Right hindlimb (tissue), 1 donor: ENCODE results near the gene CREG2.
"Not testable (repeated sequence)": the region's sequence is repeated elsewhere in the genome, so short reads cannot be mapped to it uniquely, and the experiment has no call there.

Source experiments
- DNase-seq: peaks from one replicate; pipeline ENCODE4 v3.0.0-alpha.2; 2018

The CREG2 gene

DNA sequence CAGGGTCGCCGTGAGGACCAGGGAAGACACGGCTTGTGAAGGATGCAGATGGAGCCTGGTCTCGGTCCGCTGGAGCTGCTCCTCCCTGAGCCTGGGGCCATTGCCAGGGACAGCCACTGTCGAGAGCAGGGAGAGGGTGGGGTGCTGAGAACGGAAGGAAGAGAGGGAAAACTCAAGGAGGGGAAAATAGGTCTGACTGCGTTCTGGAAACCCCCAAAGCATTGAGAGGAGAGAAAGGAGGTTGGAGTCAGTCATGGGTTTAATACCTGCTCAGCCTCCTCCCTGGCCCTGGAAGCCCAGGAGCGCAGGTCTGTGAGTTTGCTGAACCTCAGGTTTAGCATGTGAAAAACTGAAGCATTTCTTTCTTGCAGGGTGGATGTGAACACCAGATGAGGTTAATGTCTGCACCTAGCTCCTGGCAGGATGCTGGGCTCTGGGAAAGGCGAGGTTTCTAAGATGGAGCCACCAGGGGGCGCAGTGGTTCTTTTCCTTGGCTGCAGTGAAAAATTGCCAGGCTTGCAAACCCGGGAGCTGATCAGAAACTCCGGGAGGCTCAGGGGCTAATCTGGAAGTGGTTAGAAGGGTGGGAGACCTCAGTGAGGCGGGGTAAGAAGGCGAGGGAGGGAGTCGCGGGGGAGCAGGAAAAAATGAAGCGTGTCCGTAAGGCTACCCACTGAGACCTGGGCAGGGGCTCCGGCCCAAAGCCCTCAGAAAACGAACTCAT is 45.2 kb downstream of the CREG2 start:
- DNase-seq: peak; percentile 76

DNA sequence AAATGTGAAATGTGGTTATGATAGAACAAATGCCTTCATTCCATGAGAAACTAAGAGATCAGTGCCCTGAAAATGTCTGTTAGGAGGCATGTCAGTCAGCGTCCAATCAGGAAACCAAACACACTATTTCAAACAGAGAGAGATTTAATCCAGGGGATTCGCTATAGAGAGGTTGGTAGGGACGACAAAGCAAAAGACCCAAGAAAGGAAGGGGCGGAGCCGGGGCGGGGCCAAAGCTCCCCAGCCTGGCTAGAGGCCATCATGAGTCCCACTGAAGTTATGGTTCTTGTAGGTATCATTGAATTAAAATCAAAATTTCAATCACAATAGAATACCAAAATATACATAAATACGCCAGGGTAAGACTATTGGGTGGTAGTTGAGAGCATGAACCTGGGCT is 45.9 kb downstream of the CREG2 start:
- DNase-seq: no peak

DNA sequence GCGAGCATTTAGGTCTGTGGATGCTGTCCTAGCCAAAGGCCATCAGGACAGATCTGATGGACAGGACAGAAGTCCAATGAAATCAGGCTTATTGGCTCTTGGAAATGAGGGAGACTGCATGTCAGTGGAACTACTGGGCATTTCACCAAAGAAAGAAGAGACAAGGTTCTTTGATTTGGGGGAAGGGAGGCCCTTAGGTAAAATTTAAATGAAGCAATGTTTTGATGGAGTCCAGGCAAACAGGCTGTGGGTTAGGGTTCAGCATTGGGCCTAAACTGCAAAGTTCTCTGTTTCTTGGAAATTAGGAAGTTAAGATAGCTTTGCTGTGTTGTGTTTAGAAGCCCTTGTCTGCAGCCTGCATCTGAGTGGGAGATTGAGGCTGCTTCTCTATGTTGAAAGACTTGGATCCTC is 47.2 kb downstream of the CREG2 start:
- no peak for DNase-seq

DNA sequence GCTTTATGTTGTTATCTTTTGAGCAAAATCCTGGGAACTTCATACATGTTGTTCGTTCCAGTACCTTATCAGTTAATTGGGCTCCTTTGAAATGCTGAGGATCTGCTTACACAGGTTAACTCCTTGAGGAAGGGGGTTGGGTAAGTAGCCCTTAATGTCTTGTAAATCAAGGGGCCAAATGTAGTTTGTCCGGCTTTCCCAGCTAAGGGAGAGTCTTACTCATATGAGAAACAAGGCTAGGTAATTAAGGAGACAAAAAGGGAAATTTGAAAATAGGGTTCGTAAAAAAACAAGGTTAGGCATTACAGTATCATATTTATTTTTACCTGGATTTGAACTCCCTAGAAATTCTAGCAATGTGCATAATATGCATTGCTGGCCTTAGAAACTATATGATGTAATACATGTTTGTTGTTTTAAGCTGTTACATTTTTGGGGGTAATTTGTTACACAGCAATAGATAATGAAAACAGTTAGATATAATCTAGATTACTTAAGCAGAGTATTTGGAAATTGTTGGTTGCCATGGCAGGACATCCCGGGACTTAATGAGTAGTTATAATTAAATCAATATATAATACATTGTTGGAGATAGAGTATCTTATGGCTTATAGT is 47.9 kb downstream of the CREG2 start:
- no peak for DNase-seq

DNA sequence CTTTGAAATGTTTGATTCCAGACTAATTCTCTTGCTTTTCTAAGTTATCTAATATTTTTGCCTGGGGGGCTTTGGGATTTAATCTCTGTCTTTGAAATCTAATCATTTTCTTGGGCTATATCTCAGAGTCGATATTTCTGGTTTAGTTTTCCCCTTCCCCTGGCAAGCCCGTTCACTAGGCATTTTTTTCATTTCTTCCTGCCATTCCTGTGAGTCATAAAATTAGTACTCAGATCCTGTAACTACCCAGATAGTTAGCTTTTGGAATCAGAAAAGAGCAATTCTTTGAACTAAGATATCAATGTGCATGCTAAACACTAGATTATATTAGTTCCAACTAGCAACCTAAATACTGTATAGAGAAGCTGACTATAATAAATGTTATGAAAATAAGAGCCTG is 49.4 kb downstream of the CREG2 start:
- no peak for DNase-seq

DNA sequence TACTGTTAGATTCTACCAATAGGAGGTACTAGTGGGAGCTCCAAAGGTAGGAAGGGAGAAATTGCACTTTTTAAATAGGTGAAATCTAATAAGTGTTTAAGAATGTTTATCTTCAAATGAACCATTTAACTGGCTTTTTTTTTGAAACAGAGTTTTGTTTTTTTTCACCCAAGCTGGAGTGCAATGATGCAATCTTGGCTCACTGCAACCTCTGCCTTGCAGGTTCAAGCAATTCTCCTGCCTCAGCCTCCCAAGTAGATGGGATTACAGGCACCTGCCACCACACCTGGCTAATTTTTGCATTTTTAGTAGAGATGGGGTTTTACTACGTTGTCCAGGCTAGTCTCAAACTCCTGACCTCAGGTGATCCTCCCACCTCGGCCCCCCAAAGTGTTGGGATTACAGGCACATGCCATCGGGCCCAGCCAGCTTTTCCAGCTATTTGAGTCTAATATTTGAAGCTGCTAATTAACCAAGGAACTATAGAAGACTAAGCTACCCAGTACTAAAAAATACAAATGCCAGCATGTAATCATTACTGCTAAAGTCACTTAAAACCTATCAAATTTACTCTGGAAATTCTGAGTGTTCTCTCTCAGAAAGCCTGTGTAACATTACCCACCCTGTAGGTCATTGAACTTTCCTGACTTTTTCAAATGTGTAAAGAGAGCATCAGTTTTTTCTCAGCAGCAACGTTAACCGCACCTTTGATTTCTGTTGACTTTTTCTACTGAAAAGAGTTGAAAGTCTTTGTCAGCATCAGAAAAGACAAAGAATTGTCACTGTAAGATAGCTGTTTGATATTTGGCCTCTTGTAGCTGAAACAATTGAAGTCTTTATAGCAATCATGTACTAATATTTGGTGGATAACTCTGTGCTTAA is 54.2 kb downstream of the CREG2 start:
- no peak for DNase-seq

DNA sequence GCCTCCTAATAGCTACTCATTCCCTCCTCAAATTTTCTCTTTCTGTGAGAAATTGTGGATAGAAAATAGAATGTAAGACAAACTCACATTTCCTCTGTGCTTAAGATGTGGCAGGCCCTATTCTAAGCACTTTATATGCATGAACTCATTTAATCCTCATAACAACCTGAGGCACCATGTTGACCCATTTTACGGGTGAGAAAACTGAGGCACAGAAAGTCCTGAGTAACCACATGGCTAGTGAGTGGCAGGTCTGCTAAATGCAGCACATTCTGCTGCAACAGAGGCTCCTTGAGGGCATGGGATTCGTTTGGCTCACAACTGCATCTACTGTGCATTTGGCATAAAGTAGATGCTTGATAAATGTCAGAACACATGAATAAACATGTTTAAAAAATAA is 56.1 kb downstream of the CREG2 start:
- no peak for DNase-seq

DNA sequence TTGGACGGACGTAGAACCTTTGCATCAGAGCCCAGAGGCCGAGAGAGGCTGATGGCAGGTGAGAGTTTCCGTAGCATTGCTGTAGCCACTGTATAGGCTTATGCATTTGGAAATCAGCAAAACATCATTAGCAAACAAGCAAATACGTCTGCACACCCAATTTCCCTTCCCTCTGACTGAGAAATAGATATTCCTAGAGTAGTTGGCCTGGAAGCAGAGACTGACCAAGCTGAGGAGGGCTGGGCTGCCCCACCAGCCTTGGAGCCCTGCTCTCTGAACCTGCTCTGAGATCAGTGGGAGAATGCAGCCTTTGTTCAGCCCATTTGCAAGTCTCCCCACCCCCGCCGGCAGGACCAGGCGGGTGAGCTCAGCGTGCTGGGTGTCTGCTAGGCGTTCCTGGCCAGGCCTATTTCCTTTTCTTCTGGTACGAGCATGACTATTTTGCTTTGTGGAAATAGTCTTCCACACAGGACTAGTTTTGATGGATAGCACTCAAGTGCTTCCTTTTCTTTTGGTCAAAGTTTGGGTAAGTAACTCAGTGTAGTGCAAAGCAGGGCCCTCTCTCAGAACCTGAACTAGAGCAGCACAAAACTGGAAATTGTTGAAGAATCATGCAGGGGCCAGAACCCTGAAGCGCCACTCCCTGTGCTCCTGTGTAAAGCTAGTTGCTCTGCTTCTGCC is 56.9 kb downstream of the CREG2 start:
- no peak for DNase-seq

DNA sequence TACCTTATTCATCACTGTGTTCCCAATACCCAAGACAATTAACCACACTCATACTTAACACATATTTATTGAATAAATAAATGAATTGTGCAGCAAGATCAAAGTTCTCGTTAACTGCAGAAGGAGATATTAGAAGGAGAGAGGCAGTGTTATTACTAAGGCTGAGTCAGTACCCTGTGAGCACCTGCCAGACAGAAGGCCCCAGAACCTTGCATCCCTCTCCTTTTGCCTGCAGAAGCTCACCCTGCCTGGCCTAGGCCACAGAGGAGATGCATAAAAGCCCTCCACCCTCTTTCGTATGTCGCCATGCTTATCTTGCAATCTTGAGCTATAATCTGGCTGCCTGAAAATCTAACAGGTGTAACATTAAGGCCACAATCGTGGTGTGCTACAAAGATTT is 58.3 kb downstream of the CREG2 start:
- DNase-seq: no peak

DNA sequence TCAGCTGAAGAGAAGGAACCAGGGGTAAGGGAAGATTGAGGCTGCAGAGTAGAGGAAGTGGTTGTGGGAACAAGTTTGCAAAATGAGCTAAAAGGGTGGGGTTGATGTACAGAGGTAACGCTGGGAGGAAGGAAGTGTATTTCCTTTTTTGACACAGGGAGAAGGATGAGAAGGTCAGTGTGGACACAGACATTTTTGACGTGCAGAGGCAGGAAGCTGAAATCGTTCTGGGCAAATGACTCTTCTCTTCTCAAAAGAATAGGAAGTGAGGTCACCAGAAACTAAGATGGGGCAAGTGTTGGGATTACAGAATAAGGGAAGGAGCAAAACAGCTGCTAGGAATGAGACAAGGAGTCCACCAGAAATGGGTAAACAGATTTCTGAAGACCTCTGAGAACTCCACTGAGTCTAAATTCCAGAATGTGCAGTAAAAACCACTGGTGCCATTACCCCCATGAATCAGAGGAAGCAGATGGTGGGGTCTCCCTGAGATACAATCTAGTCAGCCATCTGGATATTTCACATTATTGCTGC is 58.8 kb downstream of the CREG2 start:
- no peak for DNase-seq

DNA sequence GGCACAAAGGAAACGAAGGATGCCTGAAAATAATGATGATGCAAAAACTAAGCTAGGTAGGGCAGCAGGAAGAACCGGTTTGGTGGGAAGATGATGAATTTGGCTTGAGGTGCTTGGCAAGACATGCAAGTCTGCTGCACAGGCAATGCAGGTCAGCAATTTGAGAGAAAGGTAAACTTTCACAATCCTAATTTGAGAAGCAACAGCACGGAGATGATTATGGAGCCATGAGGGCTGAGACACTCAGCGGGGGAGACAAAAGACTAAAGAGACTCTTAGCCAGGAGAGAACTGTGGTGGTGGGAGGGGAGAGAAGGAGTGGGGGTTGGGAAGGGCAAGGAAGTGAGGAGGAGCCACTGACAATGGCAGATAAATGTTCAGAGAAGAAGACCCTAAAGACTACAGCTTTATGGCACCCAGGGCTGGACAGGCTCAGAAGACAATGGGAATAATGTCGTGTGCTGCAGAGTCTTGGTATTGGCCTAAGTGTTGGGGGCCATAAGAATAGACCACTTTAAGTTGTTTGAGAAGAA is 59.4 kb downstream of the CREG2 start:
- no peak for DNase-seq

DNA sequence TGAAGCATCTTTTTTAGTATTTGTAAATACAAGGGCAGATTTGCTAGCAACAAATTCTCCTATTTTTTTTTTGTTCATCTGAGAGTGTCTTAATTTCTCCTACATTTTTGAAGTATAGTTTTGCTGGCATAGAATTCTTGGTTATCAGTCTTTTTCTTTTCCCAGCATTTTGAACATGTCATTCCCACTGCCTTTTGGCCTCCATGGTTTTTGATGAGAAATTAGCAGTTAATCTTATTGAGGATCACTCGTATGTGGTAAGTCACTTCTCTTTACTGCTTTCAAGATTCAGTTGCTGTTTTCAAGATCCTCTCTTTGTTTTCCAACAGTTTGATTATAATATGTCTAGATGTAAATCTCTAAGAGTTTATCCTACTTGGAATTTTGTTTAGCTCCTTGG is 61.9 kb downstream of the CREG2 start:
- no peak for DNase-seq

DNA sequence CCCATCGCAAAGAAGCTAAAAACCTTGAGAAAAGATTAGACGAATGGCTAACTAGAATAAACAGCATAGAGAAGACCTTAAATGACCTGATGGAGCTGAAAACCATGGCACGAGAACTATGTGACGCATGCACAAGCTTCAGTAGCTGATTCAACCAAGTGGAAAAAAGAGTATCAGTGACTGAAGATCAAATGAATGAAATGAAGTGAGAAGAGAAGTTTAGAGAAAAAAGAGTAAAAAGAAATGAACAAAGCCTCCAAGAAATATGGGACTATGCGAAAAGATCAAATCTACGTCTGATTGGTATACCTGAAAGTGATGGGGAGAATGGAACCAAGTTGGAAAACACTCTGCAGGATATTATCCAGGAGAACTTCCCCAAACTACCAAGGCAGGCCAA is 70.7 kb downstream of the CREG2 start:
- not testable (repeated sequence) for DNase-seq

DNA sequence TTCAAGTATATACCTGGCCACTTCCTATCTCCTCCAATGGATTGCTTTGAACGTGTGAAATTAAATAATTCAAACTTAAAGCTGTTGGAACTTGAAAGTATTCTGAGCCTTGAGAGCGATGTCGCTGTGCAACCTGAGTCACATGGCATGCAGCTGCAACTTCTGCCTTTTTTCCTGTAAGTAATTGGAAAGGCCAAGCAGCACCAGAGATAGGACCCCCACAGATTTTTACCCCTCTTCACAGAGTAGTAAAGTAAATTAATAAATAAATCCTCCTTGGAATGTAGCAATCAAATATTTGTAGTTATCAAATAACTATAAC is 75.6 kb downstream of the CREG2 start:
- DNase-seq: no peak

DNA sequence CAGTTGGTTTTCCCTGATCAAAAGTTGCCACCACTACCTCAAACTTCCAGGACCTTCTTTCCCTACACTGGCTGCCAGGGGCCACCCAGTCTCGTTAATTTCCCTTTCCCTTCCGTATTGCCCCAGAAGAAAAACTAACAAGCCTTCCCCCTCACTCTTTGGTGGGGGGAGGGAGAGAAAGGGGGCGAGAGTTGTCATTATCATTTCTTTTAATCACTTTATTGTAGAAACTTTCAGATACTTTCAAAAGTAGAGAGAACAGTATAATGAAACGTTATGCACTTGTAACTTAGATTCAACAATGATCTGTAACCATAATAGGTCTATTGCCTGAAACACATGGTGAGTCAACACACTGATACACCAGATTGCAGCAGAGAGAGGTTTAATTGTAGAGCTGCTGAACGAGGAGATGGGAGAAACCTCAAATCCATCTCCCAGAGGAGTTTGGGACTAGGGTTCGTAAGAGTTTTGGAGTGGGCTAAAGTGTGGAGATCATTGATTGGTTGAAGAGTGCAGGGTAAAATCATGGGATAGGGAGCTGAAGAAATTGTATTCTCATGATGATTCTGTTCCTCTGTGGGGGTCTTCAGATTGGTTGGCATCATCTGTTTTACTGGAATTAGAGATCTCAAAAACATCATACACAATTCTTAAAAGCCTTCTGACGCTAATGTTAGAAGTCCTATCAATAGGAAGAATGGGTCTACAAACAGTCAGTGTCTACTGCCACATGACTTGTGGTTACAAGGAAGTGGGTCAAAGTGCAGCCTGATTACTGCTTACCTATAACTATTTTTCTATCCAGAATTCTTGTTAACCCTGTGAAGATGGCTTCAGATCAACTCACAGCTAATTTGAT is 76.2 kb downstream of the CREG2 start:
- no peak for DNase-seq

DNA sequence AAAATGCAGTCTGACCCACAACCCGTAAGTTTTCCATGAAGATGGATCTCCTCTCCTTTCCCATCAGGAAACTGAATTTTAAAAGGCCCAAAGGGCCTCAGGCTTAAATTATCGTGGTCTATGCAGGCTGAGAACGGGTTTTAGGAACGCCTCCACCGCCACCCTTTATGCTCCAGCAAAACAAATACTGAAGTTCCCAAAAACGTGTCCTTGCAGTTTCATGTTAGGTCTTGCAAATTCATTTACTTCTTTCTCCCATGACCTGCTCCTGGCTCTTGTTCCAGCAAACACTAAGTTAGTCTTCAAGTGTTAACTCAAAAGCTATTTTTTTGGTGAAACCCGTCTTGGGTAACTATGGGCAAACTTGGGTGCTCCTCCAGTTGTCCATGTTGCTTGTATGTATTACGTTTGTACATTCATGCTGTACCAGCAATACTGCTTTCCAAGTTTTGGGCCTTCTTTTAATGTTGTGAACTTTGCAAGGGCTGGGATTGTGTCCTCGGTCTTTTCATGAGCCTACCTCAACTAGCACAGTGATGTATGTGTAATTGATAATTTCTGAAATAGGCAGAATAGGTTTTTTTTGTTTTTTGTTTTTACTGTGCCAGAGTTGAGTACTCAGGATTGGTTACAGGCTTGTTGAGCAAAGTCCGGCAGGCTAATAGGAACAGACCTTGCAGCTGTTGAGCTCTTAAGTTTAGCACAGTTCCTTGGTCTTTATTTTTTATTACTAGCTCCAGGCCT is 77.0 kb downstream of the CREG2 start:
- DNase-seq: no peak

DNA sequence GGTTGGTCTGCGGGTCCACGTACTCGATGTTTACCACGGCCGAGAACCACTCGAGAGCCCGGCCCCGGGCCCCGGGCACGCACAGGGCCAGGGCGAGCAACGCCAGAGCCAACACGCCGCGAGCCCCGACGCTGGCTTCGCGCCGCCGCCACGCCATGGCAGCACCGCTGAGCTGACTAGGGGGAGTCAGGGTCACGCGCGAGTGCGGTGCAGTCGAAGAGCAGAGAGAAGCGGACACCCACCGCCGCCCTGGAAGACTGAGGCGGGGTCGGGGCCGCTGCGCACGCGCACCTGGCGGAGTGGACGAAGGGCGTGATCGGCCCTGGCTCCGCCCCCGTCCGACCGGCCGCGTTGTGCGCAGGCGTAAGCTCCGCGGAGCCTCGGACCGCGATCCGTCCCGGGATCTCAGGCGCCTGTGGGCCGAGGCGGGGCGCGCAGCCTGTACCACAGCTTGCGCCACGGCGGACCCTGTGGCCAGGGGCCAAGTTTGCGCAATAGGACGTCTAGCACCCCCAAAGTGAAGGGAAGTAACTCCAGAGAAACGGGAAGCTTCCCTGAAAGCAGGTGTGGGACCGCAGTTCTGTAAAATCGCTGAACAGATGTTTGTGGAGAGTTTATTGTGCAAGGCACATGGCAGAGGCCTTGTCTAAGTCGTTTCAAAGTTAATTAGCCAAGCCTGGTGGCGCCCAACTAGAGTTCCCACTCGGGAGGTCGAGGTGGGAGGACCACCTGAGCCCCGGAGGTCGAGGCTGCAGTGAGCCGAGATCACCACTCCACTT is 78.7 kb downstream of the CREG2 start, which contains the start of gene RNF149:
Gene RNF149 (minus strand): TSS at position 270 of the 779 bp plus-strand sequence. CDS start 113 bp downstream, at position 157.
- peak; percentile 93 for DNase-seq

DNA sequence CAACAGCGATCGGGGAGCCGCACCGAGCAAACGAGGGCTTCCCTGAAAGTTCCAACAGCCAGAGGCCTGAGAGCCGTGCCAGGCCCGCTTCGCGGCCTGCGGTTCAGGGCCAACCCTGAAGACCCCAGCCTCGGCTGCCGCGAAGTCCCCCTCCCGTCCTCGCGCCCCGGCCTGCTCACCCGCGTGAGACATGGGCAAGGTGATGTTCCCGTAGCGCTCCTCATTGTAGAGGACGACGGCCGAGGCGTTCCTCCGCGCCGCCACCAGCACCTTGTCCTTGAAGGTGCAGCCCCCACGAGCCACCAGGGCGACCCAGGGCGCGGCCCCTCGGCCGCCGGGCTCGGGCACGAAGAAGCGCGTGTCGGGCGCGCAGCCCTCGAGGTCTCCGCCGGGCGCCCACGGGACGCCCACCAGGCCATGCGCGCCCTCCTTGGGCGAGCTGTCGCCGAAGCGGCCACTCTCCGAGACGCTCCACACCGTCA is 79.3 kb downstream of the CREG2 start:
- DNase-seq: no peak

DNA sequence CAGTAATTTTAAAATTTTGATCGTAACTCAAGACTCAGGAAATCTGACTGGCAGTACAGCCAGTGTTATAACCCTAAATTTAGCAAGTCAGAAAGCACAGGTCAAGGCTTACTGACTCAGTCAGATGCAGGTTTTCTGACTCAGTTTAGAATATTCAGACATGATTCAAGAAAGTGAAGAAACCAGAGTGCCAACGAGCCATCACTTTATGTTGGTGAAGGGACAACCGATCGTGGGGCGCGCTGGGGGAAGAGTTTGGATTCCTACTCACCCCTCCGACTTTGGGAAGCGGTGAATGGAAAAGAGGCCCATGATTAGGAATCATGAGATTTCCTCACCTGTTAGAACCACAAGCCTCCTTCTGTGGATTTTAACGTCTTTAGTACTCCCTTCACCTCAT is 79.8 kb downstream of the CREG2 start:
- no peak for DNase-seq

DNA sequence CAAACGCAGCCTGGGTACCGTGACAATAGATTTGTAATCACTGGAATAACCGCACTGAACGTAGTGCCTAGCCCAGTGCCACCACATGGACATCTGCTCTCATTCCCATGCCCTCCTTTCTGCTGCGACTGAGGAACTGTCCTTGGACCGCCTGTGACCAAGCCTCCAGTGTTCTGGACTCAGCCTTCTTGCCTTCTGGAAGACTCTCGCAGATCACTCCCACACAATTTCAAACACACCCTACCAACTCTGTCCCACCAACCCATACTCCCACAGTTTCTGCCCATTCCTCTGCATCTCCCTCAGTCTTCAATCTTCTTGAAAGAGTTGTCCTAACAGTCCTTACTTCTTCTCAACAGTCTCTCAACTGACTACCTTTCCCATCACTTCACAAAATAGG is 80.9 kb downstream of the CREG2 start:
- DNase-seq: no peak
